Activated T-cell treated with anti-CD3 and anti-CD28 coated beads, Interleukin-2, amount 50 U/mL, for 4 hours (primary cell): ENCODE measurements around the gene DIS3L2. TPM values are rescaled to one million over a fixed set of nuclear protein-coding genes. Genes with fewer than 3 reads are reported as not detected.
"Not testable (repeated sequence)": the region's sequence is repeated elsewhere in the genome, so short reads cannot be mapped to it uniquely, and the experiment has no call there.

Experiments
- ATAC-seq, 2 donors: fragments of 200-7000 bp; cut with Tn5 transposase; one replicate each; pipeline ENCODE4 v1.10.0; 2021
- DNase-seq: peaks from one replicate; pipeline ENCODE4 v3.0.0-alpha.2; 2020
- H3K27me3 Mint-ChIP-seq: one replicate; pipeline ENCODE4 v1.8.0; 2021; ENCODE audit warnings: low read depth, mixed read lengths
- H3K36me3 Mint-ChIP-seq: one replicate; pipeline ENCODE4 v1.8.0; 2022; ENCODE audit warnings: mixed read lengths; ENCODE audit not compliant: insufficient read depth
- H3K4me1 Mint-ChIP-seq: one replicate; pipeline ENCODE4 v1.8.0; 2021; ENCODE audit warnings: low read depth, mixed read lengths
- H3K4me3 Mint-ChIP-seq: one replicate; pipeline ENCODE4 v1.8.0; 2021; ENCODE audit warnings: mild to moderate bottlenecking, moderate library complexity, mixed read lengths
- H3K9me3 Mint-ChIP-seq: one replicate; pipeline ENCODE4 v1.8.0; 2021; ENCODE audit warnings: mixed read lengths
- total RNA-seq, 3 donors: library from RNA; stranded (reverse); gene quantifications; one replicate each; pipeline ENCODE4 v1.2.1, GENCODE V29; 2021

Gene DIS3L2
- total RNA-seq, 3 donors from 2014 or later = 38.5 to 43.7 (median 41.4) TPM

- peaks cover 25% of the 10 kb centered on the region for H3K36me3 Mint-ChIP-seq
- not testable (repeated sequence) for H3K4me1 Mint-ChIP-seq, DNase-seq, ATAC-seq, H3K9me3 Mint-ChIP-seq, H3K4me3 Mint-ChIP-seq, H3K27me3 Mint-ChIP-seq
Observed at GRCh38 chr2:232176587-232176986, 215.1 kb downstream of the DIS3L2 start.

GRCh38 chr2:232183279-232183678 lies 221.8 kb downstream of the DIS3L2 start:
- H3K4me3 Mint-ChIP-seq = no peak overlapping the region
- H3K4me1 Mint-ChIP-seq = no peaks in the 10 kb centered on the region
- H3K27me3 Mint-ChIP-seq = no peaks in the 10 kb centered on the region
- peaks cover 28% of the 10 kb centered on the region for H3K36me3 Mint-ChIP-seq
- ATAC-seq (no peak), DNase-seq (no peak)
- H3K9me3 Mint-ChIP-seq = no peaks in the 10 kb centered on the region

- DNase-seq = no peak
- no peaks in the 10 kb centered on the region for H3K27me3 Mint-ChIP-seq
- H3K9me3 Mint-ChIP-seq = no peaks in the 10 kb centered on the region
- no peak overlapping the region for H3K4me3 Mint-ChIP-seq
- H3K36me3 Mint-ChIP-seq = peaks cover 30% of the 10 kb centered on the region
- ATAC-seq = no peak
- H3K4me1 Mint-ChIP-seq = no peaks in the 10 kb centered on the region
Observed at GRCh38 chr2:232184346-232184745, 222.8 kb downstream of the DIS3L2 start.

- Mint-ChIP-seq H3K36me3 (peaks cover 38% of the 10 kb centered on the region), H3K27me3 (no peaks in the 10 kb centered on the region), H3K4me1 (no peaks in the 10 kb centered on the region), H3K4me3 (no peak overlapping the region), H3K9me3 (peaks cover 14% of the 10 kb centered on the region)
- DNase-seq (no peak), ATAC-seq (no peak)
Observed at GRCh38 chr2:232190796-232191195, 229.3 kb downstream of the DIS3L2 start.

- DNase-seq (no peak), ATAC-seq (no peak)
- Mint-ChIP-seq H3K9me3 (peaks cover 14% of the 10 kb centered on the region), H3K4me1 (no peaks in the 10 kb centered on the region), H3K4me3 (no peak overlapping the region), H3K27me3 (no peaks in the 10 kb centered on the region), H3K36me3 (peaks cover 43% of the 10 kb centered on the region)
Observed at GRCh38 chr2:232195487-232195886, 234.0 kb downstream of the DIS3L2 start.

GRCh38 chr2:232196802-232197201 lies 235.3 kb downstream of the DIS3L2 start:
- DNase-seq = no peak
- no peaks in the 10 kb centered on the region for H3K4me1 Mint-ChIP-seq
- ATAC-seq = no peak
- H3K27me3 Mint-ChIP-seq = no peaks in the 10 kb centered on the region
- no peak overlapping the region for H3K4me3 Mint-ChIP-seq
- H3K36me3 Mint-ChIP-seq = peaks cover 44% of the 10 kb centered on the region
- peaks cover 14% of the 10 kb centered on the region for H3K9me3 Mint-ChIP-seq

- no peak for ATAC-seq
- H3K4me3 Mint-ChIP-seq = no peak overlapping the region
- H3K4me1 Mint-ChIP-seq = no peaks in the 10 kb centered on the region
- peaks cover 38% of the 10 kb centered on the region for H3K36me3 Mint-ChIP-seq
- H3K9me3 Mint-ChIP-seq = no peaks in the 10 kb centered on the region
- no peaks in the 10 kb centered on the region for H3K27me3 Mint-ChIP-seq
- DNase-seq = no peak
Observed at GRCh38 chr2:232200195-232200594, 238.7 kb downstream of the DIS3L2 start.

- peaks cover 33% of the 10 kb centered on the region for H3K36me3 Mint-ChIP-seq
- H3K4me3 Mint-ChIP-seq = no peak overlapping the region
- DNase-seq (no peak), ATAC-seq (no peak)
- H3K4me1 Mint-ChIP-seq = no peaks in the 10 kb centered on the region
- no peaks in the 10 kb centered on the region for H3K27me3 Mint-ChIP-seq
- no peaks in the 10 kb centered on the region for H3K9me3 Mint-ChIP-seq
Observed at GRCh38 chr2:232203166-232203891, 241.8 kb downstream of the DIS3L2 start.

- H3K4me1 Mint-ChIP-seq = no peaks in the 10 kb centered on the region
- no peaks in the 10 kb centered on the region for H3K9me3 Mint-ChIP-seq
- ATAC-seq (no peak), DNase-seq (no peak)
- no peaks in the 10 kb centered on the region for H3K27me3 Mint-ChIP-seq
- no peak overlapping the region for H3K4me3 Mint-ChIP-seq
- peaks cover 30% of the 10 kb centered on the region for H3K36me3 Mint-ChIP-seq
Observed at GRCh38 chr2:232203936-232204335, 242.4 kb downstream of the DIS3L2 start.

- DNase-seq = no peak
- Mint-ChIP-seq H3K36me3 (peaks cover 33% of the 10 kb centered on the region), H3K4me1 (no peaks in the 10 kb centered on the region), H3K9me3 (no peaks in the 10 kb centered on the region), H3K4me3 (no peak overlapping the region), H3K27me3 (no peaks in the 10 kb centered on the region)
- ATAC-seq = no peak
Observed at GRCh38 chr2:232204457-232204931, 243.0 kb downstream of the DIS3L2 start.

- DNase-seq (no peak), ATAC-seq (no peak)
- H3K27me3 Mint-ChIP-seq = no peaks in the 10 kb centered on the region
- no peak overlapping the region for H3K4me3 Mint-ChIP-seq
- H3K9me3 Mint-ChIP-seq = no peaks in the 10 kb centered on the region
- H3K4me1 Mint-ChIP-seq = peaks cover 2% of the 10 kb centered on the region
- peaks cover 37% of the 10 kb centered on the region for H3K36me3 Mint-ChIP-seq
Observed at GRCh38 chr2:232207174-232207573, 245.7 kb downstream of the DIS3L2 start.

GRCh38 chr2:232210306-232210705 lies 248.8 kb downstream of the DIS3L2 start:
- Mint-ChIP-seq H3K27me3 (no peaks in the 10 kb centered on the region), H3K4me3 (no peak overlapping the region), H3K36me3 (peaks cover 43% of the 10 kb centered on the region), H3K4me1 (peaks cover 5% of the 10 kb centered on the region), H3K9me3 (no peaks in the 10 kb centered on the region)
- ATAC-seq = no peak
- no peak for DNase-seq

- Mint-ChIP-seq H3K4me1 (peaks cover 8% of the 10 kb centered on the region), H3K4me3 (no peak overlapping the region), H3K27me3 (no peaks in the 10 kb centered on the region), H3K9me3 (no peaks in the 10 kb centered on the region), H3K36me3 (peaks cover 54% of the 10 kb centered on the region)
- no peak for ATAC-seq
- DNase-seq = no peak
Observed at GRCh38 chr2:232211743-232212686, 250.5 kb downstream of the DIS3L2 start.

GRCh38 chr2:232213176-232213575 lies 251.7 kb downstream of the DIS3L2 start:
- peaks cover 58% of the 10 kb centered on the region for H3K36me3 Mint-ChIP-seq
- no peaks in the 10 kb centered on the region for H3K9me3 Mint-ChIP-seq
- peaks cover 14% of the 10 kb centered on the region for H3K4me1 Mint-ChIP-seq

More at GRCh38 chr2:232213176-232213575, 251.7 kb downstream of the DIS3L2 start:
- ATAC-seq (no peak), DNase-seq (no peak)
- Mint-ChIP-seq H3K4me3 (no peak overlapping the region), H3K27me3 (no peaks in the 10 kb centered on the region)
